Measurements from ENCODE around the gene UBE2E3. TPM values are rescaled to one million over a fixed set of nuclear protein-coding genes. Genes with fewer than 3 reads are reported as not detected.
A peak's percentile ranks its signal among the peaks of the same experiment; 100 is the strongest.

UBE2E3 gene
- total and polyA plus RNA-seq, 4 experiments from 2014 or later, result 25.0 to 55.0 (median 36.1) TPM

GRCh38 chr2:181058378-181059269 lies 78.2 kb downstream of the UBE2E3 start:
- POLR2A ChIA-PET (ENCODE audit: partially characterized antibody), result interaction anchor here (1.0 kb wide), 1 partner anchor 79 kb away, joined by 3 read pairs; the partner anchor contains the start of gene UBE2E3
- Mint-ChIP-seq H3K4me3 (no peak overlapping the region), H3K36me3 (peaks cover 8 to 11% of the 10 kb centered on the region in 2 donors), H3K9me3 (no peaks in the 10 kb centered on the region), H3K4me1 (peaks cover 0 to 12% (median 8%) of the 10 kb centered on the region in 4 donors), H3K27me3 (no peaks in the 10 kb centered on the region), H3K27ac (no peak overlapping the region)
- H3K4me1 ChIP-seq (ENCODE audit: insufficient read depth, low read length), result no peaks in the 10 kb centered on the region
- no peaks in the 10 kb centered on the region for H3K27me3 ChIP-seq (ENCODE audit: insufficient read depth, low read length)
- peak; percentile 36 to 52 (median 45) for DNase-seq
- H3K4me3 ChIP-seq (ENCODE audit: low read length in 2 of 2), result no peak overlapping the region
- H3K27ac ChIP-seq (ENCODE audit: low read depth, low read length), result no peak overlapping the region
- CTCF ChIA-PET (ENCODE audit: partially characterized antibody), result interaction anchor here (0.9 to 6.2 kb wide), 15 partner anchors 9 to 1119 kb away, joined by 3 to 95 read pairs (median 4); partner anchors contain the start of gene UBE2E3
- intact Hi-C loops (cut with micrococcal nuclease), result loop anchor here (1.0 to 10.0 kb wide), 5 partner anchors 76 to 1636 kb away; partner anchors contain the start of genes CWC22 and UBE2E3
- no peaks in the 10 kb centered on the region for H3K36me3 ChIP-seq (ENCODE audit: insufficient read depth, low read length)
- no peaks in the 10 kb centered on the region for H3K9me3 ChIP-seq (ENCODE audit: control insufficient read depth in 1 of 2, low read length in 2 of 2)

- Mint-ChIP-seq H3K4me3 (no peak overlapping the region), H3K9me3 (no peaks in the 10 kb centered on the region), H3K36me3 (peaks cover 14 to 15% of the 10 kb centered on the region in 2 donors), H3K27me3 (no peaks in the 10 kb centered on the region), H3K4me1 (peaks cover 0 to 2% (median under 1%) of the 10 kb centered on the region in 4 donors), H3K27ac (no peak overlapping the region)
- Histone ChIP-seq H3K27me3 (ENCODE audit: insufficient read depth, low read length) (no peaks in the 10 kb centered on the region), H3K27ac (ENCODE audit: low read depth, low read length) (no peak overlapping the region), H3K9me3 (ENCODE audit: control insufficient read depth in 1 of 2, low read length in 2 of 2) (no peaks in the 10 kb centered on the region), H3K36me3 (ENCODE audit: insufficient read depth, low read length) (no peaks in the 10 kb centered on the region), H3K4me1 (ENCODE audit: insufficient read depth, low read length) (no peaks in the 10 kb centered on the region), H3K4me3 (ENCODE audit: low read length in 2 of 2) (no peak overlapping the region)
- ChIA-PET POLR2A (ENCODE audit: partially characterized antibody) (no interaction called here), CTCF (ENCODE audit: partially characterized antibody) (no interaction called here)
- no peak for DNase-seq
- intact Hi-C loops (cut with micrococcal nuclease), result no loop called here
These were observed 83.3 kb downstream of the UBE2E3 start for GRCh38 chr2:181063696-181064095.

GRCh38 chr2:181065458-181065857 lies 85.1 kb downstream of the UBE2E3 start:
- H3K27me3 ChIP-seq (ENCODE audit: insufficient read depth, low read length), result no peaks in the 10 kb centered on the region
- no peaks in the 10 kb centered on the region for H3K36me3 ChIP-seq (ENCODE audit: insufficient read depth, low read length)
- H3K27ac ChIP-seq (ENCODE audit: low read depth, low read length), result no peak overlapping the region
- Mint-ChIP-seq H3K4me3 (no peak overlapping the region), H3K9me3 (no peaks in the 10 kb centered on the region), H3K27me3 (no peaks in the 10 kb centered on the region), H3K4me1 (peaks cover 0 to 2% (median 0%) of the 10 kb centered on the region in 4 donors), H3K27ac (no peak overlapping the region), H3K36me3 (peaks cover 12 to 14% of the 10 kb centered on the region in 2 donors)
- intact Hi-C loops (cut with micrococcal nuclease), result no loop called here
- CTCF ChIA-PET (ENCODE audit: partially characterized antibody), result no interaction called here
- no peak for DNase-seq
- H3K4me1 ChIP-seq (ENCODE audit: insufficient read depth, low read length), result no peaks in the 10 kb centered on the region
- POLR2A ChIA-PET (ENCODE audit: partially characterized antibody), result no interaction called here
- no peak overlapping the region for H3K4me3 ChIP-seq (ENCODE audit: low read length in 2 of 2)
- H3K9me3 ChIP-seq (ENCODE audit: control insufficient read depth in 1 of 2, low read length in 2 of 2), result no peaks in the 10 kb centered on the region

GRCh38 chr2:181066333-181066732 lies 85.9 kb downstream of the UBE2E3 start:
- H3K27ac Mint-ChIP-seq, result no peak overlapping the region
- POLR2A ChIA-PET (ENCODE audit: partially characterized antibody), result no interaction called here
- DNase-seq, result no peak

GRCh38 chr2:181070119-181070835 lies 89.9 kb downstream of the UBE2E3 start:
- Histone ChIP-seq H3K27me3 (ENCODE audit: insufficient read depth, low read length) (no peaks in the 10 kb centered on the region), H3K27ac (ENCODE audit: low read depth, low read length) (no peak overlapping the region), H3K9me3 (ENCODE audit: control insufficient read depth in 1 of 2, low read length in 2 of 2) (no peaks in the 10 kb centered on the region), H3K36me3 (ENCODE audit: insufficient read depth, low read length) (no peaks in the 10 kb centered on the region), H3K4me1 (ENCODE audit: insufficient read depth, low read length) (no peaks in the 10 kb centered on the region), H3K4me3 (ENCODE audit: low read length in 2 of 2) (no peak overlapping the region)
- no peak for DNase-seq
- Mint-ChIP-seq H3K4me3 (no peak overlapping the region), H3K9me3 (no peaks in the 10 kb centered on the region), H3K4me1 (peaks cover 0 to 4% (median 2%) of the 10 kb centered on the region in 4 donors), H3K36me3 (peaks cover 0 to under 1% of the 10 kb centered on the region in 2 donors), H3K27me3 (no peaks in the 10 kb centered on the region), H3K27ac (no peak overlapping the region)
- intact Hi-C loops (cut with micrococcal nuclease), result no loop called here
- CTCF ChIA-PET (ENCODE audit: partially characterized antibody), result interaction anchor here (1.0 to 1.6 kb wide), 2 partner anchors 11 to 645 kb away, joined by 3 to 5 read pairs; no protein-coding TSS in a partner anchor
- POLR2A ChIA-PET (ENCODE audit: partially characterized antibody), result no interaction called here

More at GRCh38 chr2:181066333-181066732, 85.9 kb downstream of the UBE2E3 start:
- Mint-ChIP-seq H3K4me1 (peaks cover 0 to 2% (median 0%) of the 10 kb centered on the region in 4 donors), H3K9me3 (no peaks in the 10 kb centered on the region), H3K36me3 (peaks cover 12 to 14% of the 10 kb centered on the region in 2 donors), H3K27me3 (no peaks in the 10 kb centered on the region), H3K4me3 (no peak overlapping the region)
- H3K27me3 ChIP-seq (ENCODE audit: insufficient read depth, low read length), result no peaks in the 10 kb centered on the region
- CTCF ChIA-PET (ENCODE audit: partially characterized antibody), result no interaction called here
- H3K9me3 ChIP-seq (ENCODE audit: control insufficient read depth in 1 of 2, low read length in 2 of 2), result no peaks in the 10 kb centered on the region
- no peak overlapping the region for H3K4me3 ChIP-seq (ENCODE audit: low read length in 2 of 2)
- H3K27ac ChIP-seq (ENCODE audit: low read depth, low read length), result no peak overlapping the region
- no peaks in the 10 kb centered on the region for H3K36me3 ChIP-seq (ENCODE audit: insufficient read depth, low read length)
- intact Hi-C loops (cut with micrococcal nuclease), result no loop called here
- no peaks in the 10 kb centered on the region for H3K4me1 ChIP-seq (ENCODE audit: insufficient read depth, low read length)

- Mint-ChIP-seq H3K4me1 (peaks cover 0 to 4% (median 2%) of the 10 kb centered on the region in 4 donors), H3K36me3 (no peaks in the 10 kb centered on the region), H3K9me3 (no peaks in the 10 kb centered on the region), H3K4me3 (no peak overlapping the region), H3K27me3 (no peaks in the 10 kb centered on the region), H3K27ac (no peak overlapping the region)
- Histone ChIP-seq H3K9me3 (ENCODE audit: control insufficient read depth in 1 of 2, low read length in 2 of 2) (no peaks in the 10 kb centered on the region), H3K36me3 (ENCODE audit: insufficient read depth, low read length) (no peaks in the 10 kb centered on the region), H3K4me1 (ENCODE audit: insufficient read depth, low read length) (no peaks in the 10 kb centered on the region), H3K4me3 (ENCODE audit: low read length in 2 of 2) (no peak overlapping the region), H3K27ac (ENCODE audit: low read depth, low read length) (no peak overlapping the region), H3K27me3 (ENCODE audit: insufficient read depth, low read length) (no peaks in the 10 kb centered on the region)
- intact Hi-C loops (cut with micrococcal nuclease), result no loop called here
- ChIA-PET POLR2A (ENCODE audit: partially characterized antibody) (no interaction called here), CTCF (ENCODE audit: partially characterized antibody) (interaction anchor here (1.0 to 1.6 kb wide), 2 partner anchors 11 to 644 kb away, joined by 3 to 5 read pairs; no protein-coding TSS in a partner anchor)
- no peak for DNase-seq
These were observed 90.4 kb downstream of the UBE2E3 start for GRCh38 chr2:181070836-181071200.
